ENCODE measurements around the gene PDK3. TPM values are rescaled to one million over a fixed set of nuclear protein-coding genes. Genes with fewer than 3 reads are reported as not detected.

PDK3 gene
- total RNA-seq, 2 donors from 2014 or later = 116 to 118 TPM

DNA sequence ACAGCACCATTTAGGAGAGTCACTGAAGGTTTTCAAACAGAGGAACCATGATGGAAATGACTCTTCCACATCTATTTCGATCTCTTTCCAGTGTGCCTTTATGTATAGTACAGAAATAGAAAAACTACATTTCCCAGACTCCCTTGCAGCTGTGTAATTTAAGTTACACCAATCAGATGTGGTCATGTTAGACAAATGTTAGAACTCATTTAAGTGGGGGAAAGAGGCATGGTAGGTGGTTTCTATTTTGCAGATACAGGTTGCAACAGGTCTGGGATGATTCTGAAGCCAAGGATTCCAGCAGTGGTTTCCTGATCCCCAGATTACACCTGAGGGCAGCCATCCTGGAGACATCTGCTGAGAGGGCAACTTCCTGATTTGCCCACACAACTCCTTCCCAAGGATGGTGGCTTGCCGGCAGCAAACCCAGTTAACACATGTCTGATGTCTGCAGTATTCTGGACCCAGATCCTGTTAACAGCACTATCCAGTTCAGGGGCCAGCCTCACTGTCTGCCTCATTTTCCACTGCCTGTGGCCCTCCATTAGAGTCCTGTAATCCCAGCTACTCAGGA, 38.7 kb upstream of the PDK3 start:
- no peak for TF ChIP-seq CTCF (IDR thresholded peaks at IDR 0.05)
- ATAC-seq (ENCODE audit: insufficient number of reproducible peaks, low FRiP score, low read depth) (no peak), DNase-seq (ENCODE audit: low spot score) (no peak)
- no peak overlapping the region for H3K4me3 ChIP-seq
- H3K27ac ChIP-seq = peak overlapping the region; percentile 67 to 91
- H3K36me3 ChIP-seq = no peaks in the 10 kb centered on the region
- H3K27me3 ChIP-seq (replicated peaks; ENCODE audit: insufficient read depth) = no peaks in the 10 kb centered on the region
- peaks cover 7 to 35% of the 10 kb centered on the region in 2 donors for H3K4me1 ChIP-seq (ENCODE audit: control insufficient read depth in 1 of 2, low read depth in 2 of 2)
- no peaks in the 10 kb centered on the region for H3K9me3 ChIP-seq

DNA sequence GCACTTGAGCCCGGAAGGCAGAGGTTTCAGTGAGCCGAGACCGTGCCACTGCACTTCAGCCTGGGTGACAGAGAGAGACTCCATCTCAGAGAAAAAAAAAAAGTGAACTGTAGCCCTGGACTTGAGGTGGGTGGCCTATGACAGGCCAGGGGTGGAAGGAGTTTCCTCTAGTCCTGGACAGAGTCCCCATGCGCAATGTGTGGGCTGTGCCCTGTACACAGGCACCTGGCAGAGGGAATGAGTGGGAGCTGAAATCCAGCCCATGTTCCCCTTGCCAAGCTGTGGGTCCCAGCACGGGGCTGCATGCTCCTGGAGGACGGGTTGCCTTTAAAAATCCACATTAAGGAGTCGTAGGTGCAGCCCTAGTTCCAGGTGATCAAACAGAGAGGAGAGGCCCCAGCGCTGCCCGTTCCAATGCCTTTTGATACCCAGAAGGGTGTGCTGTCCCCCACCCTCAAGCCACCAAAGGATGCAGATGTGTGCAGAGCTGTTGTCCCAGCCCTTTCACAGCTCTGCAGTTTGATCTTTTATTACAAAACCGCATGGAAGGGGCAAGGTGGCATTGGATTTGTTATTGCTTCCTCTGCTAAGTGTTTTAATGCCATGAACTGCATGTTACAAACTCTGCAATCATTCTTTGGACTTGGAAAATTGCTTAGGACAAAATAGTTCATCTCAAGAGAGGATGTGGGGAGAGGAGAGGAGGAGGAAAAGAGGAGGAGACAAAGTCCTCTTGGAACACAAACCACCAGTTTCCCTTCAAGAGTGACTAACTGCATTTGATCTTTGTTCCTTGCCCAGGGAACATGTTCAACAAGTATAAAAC, 38.0 kb upstream of the PDK3 start:
- no peaks in the 10 kb centered on the region for H3K9me3 ChIP-seq

GRCh38 chrX:24427747-24428019, 37.4 kb upstream of the PDK3 start:
- Histone ChIP-seq H3K4me3 (no peak overlapping the region), H3K27ac (peak overlapping the region; percentile 67 to 91), H3K4me1 (ENCODE audit: control insufficient read depth in 1 of 2, low read depth in 2 of 2) (peaks cover 7 to 35% of the 10 kb centered on the region in 2 donors), H3K9me3 (no peaks in the 10 kb centered on the region), H3K27me3 (replicated peaks; ENCODE audit: insufficient read depth) (no peaks in the 10 kb centered on the region), H3K36me3 (no peaks in the 10 kb centered on the region)
- no peak for TF ChIP-seq CTCF (IDR thresholded peaks at IDR 0.05)
- ATAC-seq (ENCODE audit: insufficient number of reproducible peaks, low FRiP score, low read depth) (no peak), DNase-seq (ENCODE audit: low spot score) (no peak)

More for the DNA sequence above, 38.0 kb upstream of the PDK3 start:
- H3K36me3 ChIP-seq = no peaks in the 10 kb centered on the region
- ATAC-seq (ENCODE audit: insufficient number of reproducible peaks, low FRiP score, low read depth) = peak; percentile 78
- H3K4me1 ChIP-seq (ENCODE audit: control insufficient read depth in 1 of 2, low read depth in 2 of 2) = peaks cover 7 to 35% of the 10 kb centered on the region in 2 donors
- TF ChIP-seq CTCF (IDR thresholded peaks at IDR 0.05) = no peak
- no peak overlapping the region for H3K4me3 ChIP-seq
- DNase-seq (ENCODE audit: low spot score) = no peak
- H3K27ac ChIP-seq = peak overlapping the region; percentile 67 to 91
- no peaks in the 10 kb centered on the region for H3K27me3 ChIP-seq (replicated peaks; ENCODE audit: insufficient read depth)

GRCh38 chrX:24428516-24428915, 36.6 kb upstream of the PDK3 start:
- ATAC-seq (ENCODE audit: insufficient number of reproducible peaks, low FRiP score, low read depth) (no peak), DNase-seq (ENCODE audit: low spot score) (no peak)
- H3K27ac ChIP-seq = peak overlapping the region; percentile 67 to 91
- no peak for TF ChIP-seq CTCF (IDR thresholded peaks at IDR 0.05)
- H3K4me3 ChIP-seq = no peak overlapping the region
- no peaks in the 10 kb centered on the region for H3K36me3 ChIP-seq
- H3K9me3 ChIP-seq = no peaks in the 10 kb centered on the region
- peaks cover 7 to 35% of the 10 kb centered on the region in 2 donors for H3K4me1 ChIP-seq (ENCODE audit: control insufficient read depth in 1 of 2, low read depth in 2 of 2)
- no peaks in the 10 kb centered on the region for H3K27me3 ChIP-seq (replicated peaks; ENCODE audit: insufficient read depth)

- no peak overlapping the region for H3K4me3 ChIP-seq
- no peak for TF ChIP-seq CTCF (IDR thresholded peaks at IDR 0.05)
- H3K36me3 ChIP-seq = no peaks in the 10 kb centered on the region
- DNase-seq (ENCODE audit: low spot score) = no peak
- H3K9me3 ChIP-seq = no peaks in the 10 kb centered on the region
- H3K27ac ChIP-seq = no peak overlapping the region
- no peak for ATAC-seq (ENCODE audit: insufficient number of reproducible peaks, low FRiP score, low read depth)
- H3K27me3 ChIP-seq (replicated peaks; ENCODE audit: insufficient read depth) = no peaks in the 10 kb centered on the region
- H3K4me1 ChIP-seq (ENCODE audit: control insufficient read depth in 1 of 2, low read depth in 2 of 2) = no peaks in the 10 kb centered on the region
Observed at GRCh38 chrX:24435060-24435459, 30.0 kb upstream of the PDK3 start.

Data from thoracic aorta (tissue), 2 donors.